HepG2 (cell line): ENCODE data around the gene TGFB2.

Experiments used
- CTCF ChIP-seq: sonication (generic); formaldehyde crosslinking; IDR thresholded peaks from 2 replicates; pipeline ENCODE4 v1.5.0; 2020; ENCODE audit warnings: mild to moderate bottlenecking, missing genetic modification reagents, moderate library complexity
- KLF15 ChIP-seq: sonication (generic); formaldehyde crosslinking; IDR thresholded peaks from 2 replicates; pipeline ENCODE4 v1.8.1; 2023; ENCODE audit warnings: borderline replicate concordance, mild to moderate bottlenecking, inconsistent platforms, missing genetic modification reagents, mixed read lengths
- MAZ ChIP-seq, 2 experiments: sonication (generic) in 1 of 2; formaldehyde crosslinking in 1 of 2; IDR thresholded peaks; 2 replicates each; pipeline versions ENCODE4 v1.5.0 to v1.6.1; 2012 to 2020; ENCODE audit warnings: low read depth in 2 of 2, mild to moderate bottlenecking in 2 of 2, borderline replicate concordance in 1 of 2, improper control_type of control experiment in 1 of 2, low read length in 1 of 2, missing genetic modification reagents in 1 of 2, moderate library complexity in 1 of 2
- NFE2L2 ChIP-seq: fragments of 150-350 bp; IDR thresholded peaks from 2 replicates; pipeline ENCODE4 v1.6.1; 2014; ENCODE audit warnings: low read length
- ZNF678 ChIP-seq: sonication (generic); formaldehyde crosslinking; IDR thresholded peaks from 2 replicates; pipeline ENCODE4 v1.4.0; 2020; ENCODE audit warnings: mild to moderate bottlenecking, missing genetic modification reagents
- ZUFSP ChIP-seq: sonication (generic); formaldehyde crosslinking; IDR thresholded peaks from 2 replicates; pipeline ENCODE4 v1.9.0; 2021; ENCODE audit warnings: missing genetic modification reagents, mild to moderate bottlenecking, borderline replicate concordance

GRCh38 chr1:218408942-218409341, 63.8 kb downstream of the TGFB2 start:
- no peak for TF ChIP-seq KLF15
- TF ChIP-seq ZUFSP, result no peak
- no peak for TF ChIP-seq NFE2L2
- TF ChIP-seq ZNF678, result no peak
- 0 out of 2 replicates have a peak, but pooled peaks have one; percentile 14 for TF ChIP-seq CTCF (CRISPR knock-in tag)
- TF ChIP-seq MAZ (IDR thresholded peaks at IDR 0.05; ENCODE audit: borderline replicate concordance, low read depth, low read length), result no peak
- TF ChIP-seq MAZ (CRISPR knock-in tag; IDR thresholded peaks at IDR 0.05; ENCODE audit: low read depth), result no peak
